ENCODE results near the gene PPP1R11.

The PPP1R11 gene

GRCh38 chr6:30062471-30063178 is 4.4 kb upstream of the PPP1R11 start:
- DNase-seq = no peak

DNA sequence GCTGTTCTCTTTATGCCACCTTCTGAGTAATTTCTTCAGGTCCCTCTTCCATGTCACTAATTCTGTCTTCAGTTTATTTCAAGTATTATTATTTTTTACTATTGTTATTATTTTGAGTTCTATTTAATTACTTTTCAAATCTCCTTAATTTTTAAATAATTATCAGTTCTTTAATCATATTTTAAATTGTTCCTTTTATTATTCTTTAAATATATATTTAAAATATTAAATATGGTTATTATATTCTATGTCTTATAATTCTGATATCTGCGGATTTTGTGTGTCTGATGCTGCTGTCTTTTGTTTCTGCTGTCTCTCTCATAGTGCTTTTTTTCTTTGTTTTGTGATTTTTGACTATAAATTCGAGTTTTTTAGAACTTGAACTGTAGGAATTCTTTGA is 3.7 kb upstream of the PPP1R11 start:
- DNase-seq = no peak

DNA sequence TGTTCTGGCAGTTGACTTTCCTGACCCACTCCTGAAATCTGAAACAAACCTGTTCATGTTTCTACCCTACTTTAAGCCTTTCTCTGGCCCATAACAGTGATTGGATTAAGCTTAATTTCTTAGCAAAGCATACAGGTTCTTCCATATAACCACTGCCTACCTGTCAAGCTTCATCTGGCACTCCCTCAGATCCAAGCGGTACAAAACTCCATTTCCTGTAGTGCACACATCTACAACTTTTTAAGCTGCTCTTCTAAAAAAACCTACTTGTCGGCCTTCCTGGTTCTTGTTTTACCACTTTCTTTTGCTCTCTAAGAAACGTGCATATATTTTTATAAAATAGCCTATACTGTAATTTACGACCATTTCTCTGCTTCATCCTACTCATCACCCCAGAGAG is 916 bp upstream of the PPP1R11 start:
- no peak for DNase-seq

- DNase-seq = no peak
Measured at GRCh38 chr6:30067460-30068139, 602 bp downstream of the PPP1R11 start.

DNA sequence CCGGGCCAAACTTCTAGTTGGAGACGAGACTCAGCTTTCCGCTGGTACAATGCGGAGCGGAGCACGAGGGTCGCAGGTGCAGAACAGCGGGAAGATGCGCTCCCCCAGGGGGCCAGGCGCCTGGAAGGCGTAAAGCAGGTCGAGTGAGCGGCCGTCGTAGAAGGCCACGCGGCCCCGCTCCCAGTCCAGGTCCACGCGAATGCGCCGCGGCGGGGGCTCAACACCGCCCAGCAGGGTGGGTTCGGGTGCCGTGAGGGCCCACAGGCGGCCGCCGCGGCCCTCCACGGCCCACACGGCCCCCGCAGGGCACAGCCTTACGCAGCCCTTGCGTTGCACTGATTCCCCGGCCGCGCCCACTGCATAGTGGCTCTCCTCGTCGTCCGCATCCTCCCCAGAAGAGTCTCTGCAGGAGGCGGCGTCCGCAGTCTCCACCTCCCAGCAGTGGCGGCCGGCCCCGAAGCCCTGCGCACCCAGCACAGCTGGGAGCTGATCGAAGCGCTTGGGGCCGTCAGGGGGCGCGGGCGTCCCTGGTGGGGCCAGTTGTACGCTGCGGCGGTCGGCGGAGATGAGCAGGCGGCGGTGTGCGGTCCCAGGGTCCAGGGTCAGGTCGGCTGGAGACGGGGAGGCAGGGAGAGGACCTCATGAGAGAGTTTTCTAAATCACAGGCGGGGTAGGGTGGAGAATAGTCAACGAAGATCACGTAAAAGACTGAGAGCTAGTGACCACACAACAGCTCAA is 4.3 kb downstream of the PPP1R11 start:
- DNase-seq = no peak

DNA sequence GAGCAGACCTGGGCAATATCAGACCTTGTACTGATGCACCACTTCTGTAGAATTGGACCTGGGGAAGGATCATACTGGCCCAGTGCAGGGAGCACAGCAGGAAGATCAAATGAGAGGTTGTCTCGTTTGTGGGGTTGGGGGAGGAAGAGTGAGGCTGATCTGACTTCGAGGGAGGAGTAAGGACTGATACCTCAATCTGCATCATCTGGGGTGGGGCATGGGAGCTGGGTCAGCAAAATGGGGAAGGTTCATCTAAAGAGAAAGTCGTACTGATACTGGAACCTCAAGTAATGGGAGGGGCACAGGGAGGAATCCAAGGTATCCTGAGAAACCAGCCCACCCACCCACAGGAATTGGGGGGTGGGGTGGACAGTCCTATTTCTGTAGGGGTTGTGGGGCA is 4.9 kb downstream of the PPP1R11 start:
- DNase-seq = no peak

DNA sequence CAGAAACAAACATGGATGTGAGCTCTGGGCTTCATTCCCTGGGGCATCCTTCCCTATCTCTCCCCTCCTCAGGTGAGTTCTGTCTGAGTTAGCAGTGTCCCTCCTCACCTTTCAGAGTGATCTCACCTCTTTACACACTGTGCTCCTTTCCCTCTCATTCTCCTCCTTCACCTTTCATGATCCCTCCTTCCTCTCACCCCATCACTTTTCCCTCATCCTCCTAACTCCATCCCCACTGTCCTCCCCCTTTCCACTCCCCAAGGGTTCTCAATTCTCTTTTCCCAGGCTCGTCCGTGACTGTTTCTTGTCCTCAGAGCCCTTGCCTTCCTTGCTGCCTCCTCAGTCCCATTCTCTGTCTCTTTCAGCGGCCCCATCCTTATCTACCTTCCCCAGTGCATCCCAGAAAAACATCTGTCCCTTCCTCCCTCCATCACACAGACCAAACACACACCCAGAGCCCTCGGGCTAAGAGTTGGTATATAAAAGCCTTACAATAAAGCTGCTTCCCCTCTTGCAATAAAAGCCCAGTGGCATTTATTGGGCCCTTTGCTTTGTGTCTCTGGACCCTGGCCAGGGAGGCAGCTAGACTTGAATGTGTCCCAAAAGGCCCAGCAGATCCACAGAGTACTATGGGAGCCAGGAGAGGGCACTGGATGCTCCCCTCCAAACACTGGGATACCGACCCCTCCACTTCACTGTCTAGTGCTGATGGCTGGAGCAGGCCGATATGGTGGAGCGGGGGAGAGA is 6.7 kb downstream of the PPP1R11 start:
- DNase-seq = peak; percentile 10

DNA sequence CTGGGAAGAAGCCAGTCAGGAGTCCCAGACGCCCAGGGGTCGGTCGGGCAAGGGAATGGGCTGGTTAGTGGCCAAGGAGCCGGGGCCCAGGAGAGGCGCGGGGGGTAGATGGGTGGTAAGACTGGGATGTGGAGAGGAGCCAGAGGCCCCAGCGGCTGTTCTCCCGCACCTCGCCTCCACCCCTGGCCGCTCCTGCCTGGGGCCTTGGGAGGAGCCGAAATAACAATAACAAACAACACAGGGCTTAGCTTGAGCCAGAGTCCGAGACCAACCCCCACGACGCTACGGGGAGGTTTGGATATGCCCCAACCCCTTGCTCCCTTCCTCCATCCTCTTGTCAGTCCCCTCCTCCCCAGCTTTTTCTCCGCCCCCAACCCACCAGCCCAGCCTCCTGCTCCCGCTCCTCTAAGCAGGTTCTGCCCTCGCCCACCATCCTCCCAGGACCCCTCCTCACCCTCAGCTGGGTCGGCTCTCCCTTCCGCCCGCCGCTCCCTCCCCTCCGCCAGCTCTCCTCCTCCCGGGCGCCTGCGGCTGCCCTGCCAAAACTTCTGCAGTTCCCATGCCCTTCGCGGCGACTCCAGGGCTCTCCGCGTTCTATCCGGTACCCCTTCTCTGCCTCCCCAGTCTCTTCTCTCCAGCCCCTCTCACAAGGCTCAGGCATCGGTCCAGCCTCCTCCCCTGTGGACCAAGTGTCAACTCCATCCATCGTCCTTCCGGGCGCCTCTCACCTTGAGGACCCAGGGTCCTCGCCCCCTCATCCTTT is 7.5 kb downstream of the PPP1R11 start:
- no peak for DNase-seq

GRCh38 chr6:30075094-30075789 is 8.2 kb downstream of the PPP1R11 start, which contains the start of gene RNF39:
Gene RNF39 (minus strand): TSS chr6:30075769. CDS start chr6:30075585, 184 bp downstream.
- no peak for DNase-seq

DNA sequence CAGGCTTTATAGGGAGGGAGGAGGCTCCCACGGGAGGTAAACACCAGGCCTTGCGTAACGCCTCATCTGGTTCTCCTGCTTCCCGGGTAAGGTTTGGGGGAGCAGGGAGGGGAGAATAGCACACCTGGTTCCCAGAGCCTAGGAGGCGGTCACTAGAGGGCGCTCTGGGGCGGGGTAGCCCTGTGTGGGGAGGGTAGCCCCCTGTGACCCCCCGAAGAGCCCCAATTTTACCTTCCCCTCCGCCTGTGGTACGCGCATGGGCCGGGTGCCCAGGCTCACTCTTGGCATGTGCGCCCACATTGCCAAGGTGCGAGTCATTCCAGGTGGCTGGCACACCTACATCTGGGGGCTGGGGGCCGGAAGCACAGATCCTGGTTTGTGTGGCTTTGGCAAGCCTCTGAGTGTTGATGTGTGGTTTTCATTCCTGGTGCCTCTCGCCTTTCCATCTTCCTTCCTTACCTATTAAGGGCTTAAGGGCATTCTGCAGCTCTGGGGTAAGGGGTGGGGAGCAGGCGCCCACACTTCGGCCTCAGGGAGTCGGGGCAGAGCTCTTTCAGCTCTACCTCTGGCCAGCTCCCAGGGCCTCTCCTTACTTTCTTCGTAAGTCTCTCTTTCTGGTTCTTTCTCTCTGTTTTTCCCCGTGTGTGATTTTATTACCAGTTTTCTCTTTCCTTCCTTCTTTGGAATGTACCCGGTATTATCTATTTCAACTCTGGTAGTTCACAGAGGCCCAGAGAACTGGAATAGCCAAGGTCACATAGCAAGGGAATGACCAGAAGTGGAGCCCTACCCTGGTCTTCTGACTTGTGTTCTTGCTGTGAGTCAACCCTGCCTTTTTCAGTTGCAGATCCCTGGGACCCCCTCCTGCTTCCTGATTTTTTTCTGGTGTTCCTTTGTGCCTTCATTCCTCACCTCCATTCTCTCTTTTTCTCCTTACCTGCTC is 9.1 kb downstream of the PPP1R11 start:
- DNase-seq = no peak

DNA sequence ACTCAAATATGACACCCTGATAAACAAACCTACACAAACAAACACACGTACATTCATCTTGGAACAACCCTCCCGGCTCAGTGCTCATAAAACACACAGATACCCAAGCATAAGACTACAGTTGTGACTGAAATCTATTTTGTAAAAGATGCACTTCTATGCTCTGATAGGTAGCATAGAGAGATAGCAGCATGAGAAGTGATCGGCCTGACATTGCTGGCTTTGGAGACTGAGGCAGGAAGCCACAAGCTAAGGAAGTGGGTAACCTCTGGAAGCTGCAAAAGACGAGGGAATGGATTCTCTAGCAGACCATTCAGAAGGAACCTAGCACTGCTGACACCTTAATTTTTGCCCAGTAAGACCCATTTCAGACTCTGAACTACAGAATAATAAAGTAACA is 10.2 kb downstream of the PPP1R11 start:
- DNase-seq = no peak

DNA sequence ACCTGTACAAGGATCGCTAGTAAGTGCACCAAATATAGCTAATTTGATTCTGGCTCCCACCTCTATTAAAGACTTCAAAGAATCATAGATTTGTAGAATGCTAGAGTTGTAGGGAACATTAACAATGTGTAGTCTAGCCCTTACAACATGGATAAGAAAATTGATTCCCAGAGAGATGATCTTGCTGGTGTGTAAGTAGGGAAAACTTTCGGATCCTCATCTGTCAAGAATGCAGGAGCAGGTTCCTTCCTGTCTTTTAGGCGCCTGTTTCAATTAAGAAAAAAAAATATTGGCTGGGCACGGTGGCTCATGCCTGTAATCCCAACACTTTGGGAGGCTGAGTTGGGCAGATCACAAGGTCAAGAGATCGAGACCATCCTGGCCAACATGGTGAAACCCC is 20.9 kb downstream of the PPP1R11 start:
- no peak for DNase-seq

- no peak for DNase-seq
Measured at GRCh38 chr6:30091577-30092381, 24.8 kb downstream of the PPP1R11 start.

DNA sequence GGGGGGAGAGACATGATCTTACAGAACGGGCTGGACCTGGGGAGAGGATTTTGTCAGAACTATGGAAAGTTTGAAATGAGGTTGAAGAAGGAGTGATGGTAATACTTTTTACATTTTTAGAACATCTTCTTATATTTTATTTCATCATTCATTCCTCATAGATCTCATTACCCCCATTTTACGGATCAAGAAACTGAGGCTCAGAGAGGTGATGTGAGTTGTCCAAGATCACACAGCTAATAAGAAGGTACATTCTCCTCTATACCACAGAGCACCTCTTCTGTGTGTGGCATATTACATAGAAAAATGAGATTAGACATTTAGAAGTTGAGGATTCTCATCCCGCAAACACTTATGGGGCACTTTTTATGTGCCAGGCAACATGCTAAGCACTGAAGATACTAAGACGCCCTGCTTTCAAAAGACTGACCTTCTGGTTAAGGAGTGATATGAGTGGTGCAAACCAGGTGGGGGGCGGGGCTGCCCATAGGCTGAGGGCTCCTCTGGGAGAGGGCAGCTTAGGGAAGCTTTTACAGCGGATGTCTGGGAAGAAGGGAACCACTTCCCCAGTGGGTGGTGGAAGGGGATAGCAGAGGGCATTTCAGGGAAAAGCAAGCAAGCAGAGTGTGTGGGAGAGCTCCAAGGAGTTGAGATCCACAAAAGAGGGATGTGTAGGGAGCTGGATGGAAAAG is 26.0 kb downstream of the PPP1R11 start:
- no peak for DNase-seq

DNA sequence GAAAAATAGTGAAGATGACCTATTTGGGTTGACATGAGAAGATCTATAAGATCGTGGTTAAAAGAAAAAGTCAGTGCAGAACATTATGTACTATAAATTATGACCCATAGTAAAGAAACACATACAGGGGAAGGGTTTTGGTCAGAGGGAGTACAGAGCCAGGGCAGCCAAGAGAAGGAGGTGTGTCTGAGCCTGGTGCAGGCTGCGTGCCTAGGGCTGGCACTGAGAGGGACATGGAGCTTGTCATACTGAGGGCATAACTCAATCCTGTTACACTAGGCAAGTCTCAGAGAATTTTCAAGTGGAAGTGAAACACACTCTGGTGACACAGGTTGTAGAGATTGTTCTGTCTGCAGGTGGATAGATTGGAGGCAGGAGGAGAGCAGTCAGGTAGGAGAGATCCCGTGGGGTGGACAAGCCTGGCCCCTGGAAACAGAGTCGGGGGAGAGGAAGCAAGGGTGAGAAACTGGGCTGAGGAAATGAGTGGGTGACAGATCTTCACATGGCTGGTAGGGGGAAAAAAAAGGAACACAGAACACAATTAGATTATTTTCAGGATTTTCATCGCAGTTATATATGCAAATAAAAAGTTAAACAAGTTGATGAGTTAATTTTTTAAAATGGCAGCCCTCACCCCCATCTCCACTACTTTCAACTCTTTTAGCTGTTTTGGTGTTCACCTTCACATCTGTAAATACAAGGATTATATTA is 27.1 kb downstream of the PPP1R11 start:
- no peak for DNase-seq

DNA sequence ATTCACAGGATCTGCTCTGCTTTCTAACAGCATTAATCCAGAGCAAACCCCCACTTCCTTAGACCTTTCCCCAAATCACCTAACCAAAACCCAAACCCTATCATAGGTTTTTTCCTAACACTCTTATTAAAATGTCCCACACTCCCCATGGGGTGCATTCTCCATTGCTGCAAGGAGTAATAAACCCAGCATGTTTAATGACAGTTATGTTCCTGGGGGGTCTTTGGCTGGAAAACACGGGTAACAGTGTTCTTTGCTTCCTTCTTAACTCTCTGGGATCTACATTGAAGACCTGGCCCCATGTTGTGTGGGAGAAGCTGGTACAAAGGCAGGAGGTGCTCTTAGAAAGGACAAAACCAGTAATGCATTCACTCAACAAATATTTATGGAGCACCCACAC is 29.8 kb downstream of the PPP1R11 start:
- no peak for DNase-seq

GRCh38 chr6:30097902-30098768 is 31.1 kb downstream of the PPP1R11 start:
- no peak for DNase-seq
